Measurements from ENCODE around the gene MBNL1.
"Not testable (repeated sequence)": the region's sequence is repeated elsewhere in the genome, so short reads cannot be mapped to it uniquely, and the experiment has no call there.

Gene MBNL1

GRCh38 chr3:152399374-152399773, 130.6 kb downstream of the MBNL1 start:
- no peak for DNase-seq (ENCODE audit: low read depth, low spot score)

- DNase-seq (ENCODE audit: low read depth, low spot score) = no peak
These were observed 132.2 kb downstream of the MBNL1 start for GRCh38 chr3:152400887-152401286.

- no peak for DNase-seq (ENCODE audit: low read depth, low spot score)
These were observed 134.1 kb downstream of the MBNL1 start for GRCh38 chr3:152402695-152403451.

- no peak for DNase-seq (ENCODE audit: low read depth, low spot score)
These were observed 134.9 kb downstream of the MBNL1 start for GRCh38 chr3:152403632-152404066.

GRCh38 chr3:152404976-152405375, 136.2 kb downstream of the MBNL1 start:
- DNase-seq (ENCODE audit: low read depth, low spot score) = no peak

- no peak for DNase-seq (ENCODE audit: low read depth, low spot score)
These were observed 137.4 kb downstream of the MBNL1 start for GRCh38 chr3:152405915-152406802.

GRCh38 chr3:152413240-152413639, 144.5 kb downstream of the MBNL1 start:
- no peak for DNase-seq (ENCODE audit: low read depth, low spot score)

- no peak for DNase-seq (ENCODE audit: low read depth, low spot score)
These were observed 148.3 kb downstream of the MBNL1 start for GRCh38 chr3:152416808-152417580.

- no peak for DNase-seq (ENCODE audit: low read depth, low spot score)
These were observed 151.0 kb downstream of the MBNL1 start for GRCh38 chr3:152419748-152420147.

GRCh38 chr3:152421162-152421561, 152.4 kb downstream of the MBNL1 start:
- DNase-seq (ENCODE audit: low read depth, low spot score) = no peak

GRCh38 chr3:152426393-152426792, 157.7 kb downstream of the MBNL1 start:
- no peak for DNase-seq (ENCODE audit: low read depth, low spot score)

- DNase-seq (ENCODE audit: low read depth, low spot score) = no peak
These were observed 159.8 kb downstream of the MBNL1 start for GRCh38 chr3:152428577-152428976.

- DNase-seq (ENCODE audit: low read depth, low spot score) = no peak
These were observed 161.7 kb downstream of the MBNL1 start for GRCh38 chr3:152430223-152431002.

- DNase-seq (ENCODE audit: low read depth, low spot score) = no peak
These were observed 165.4 kb downstream of the MBNL1 start for GRCh38 chr3:152434142-152434541.

GRCh38 chr3:152435210-152435609, 166.5 kb downstream of the MBNL1 start:
- DNase-seq (ENCODE audit: low read depth, low spot score) = not testable (repeated sequence)

GRCh38 chr3:152436707-152437590, 168.2 kb downstream of the MBNL1 start:
- no peak for DNase-seq (ENCODE audit: low read depth, low spot score)

GRCh38 chr3:152438181-152438580, 169.5 kb downstream of the MBNL1 start:
- DNase-seq (ENCODE audit: low read depth, low spot score) = no peak

- no peak for DNase-seq (ENCODE audit: low read depth, low spot score)
These were observed 170.0 kb downstream of the MBNL1 start for GRCh38 chr3:152438706-152439105.

- DNase-seq (ENCODE audit: low read depth, low spot score) = not testable (repeated sequence)
These were observed 171.5 kb downstream of the MBNL1 start for GRCh38 chr3:152440243-152440642.

Data from ELF-1 (cell line).